IMR-90 (cell line): ENCODE results near the gene TMC1. TPM values are rescaled to one million over a fixed set of nuclear protein-coding genes. Genes with fewer than 3 reads are reported as not detected.

Experiments used
- ATAC-seq: fragments of 200-7000 bp; cut with Tn5 transposase; 2 replicates; pipeline ENCODE4 v1.9.1; 2020; ENCODE audit warnings: low read depth, mild to moderate bottlenecking, moderate library complexity
- BruUV-seq: library from RNA; stranded (reverse); fragments of 400-500 nt; replicated peaks from 2 replicates; lab custom pipeline; 2021; lab: Mats Ljungman, UMichigan
- CTCF ChIA-PET: fragments of 300-600 bp; formaldehyde crosslinking; extraction: SDS; loops from one replicate; lab custom pipeline; 2021; ENCODE audit warnings: antibody characterized with exemption; lab: Yijun Ruan, JAX
- POLR2A ChIA-PET: fragments of 300-600 bp; sonication (Branson Sonifier 250); formaldehyde crosslinking; loops from one replicate; lab custom pipeline; 2022; ENCODE audit warnings: antibody characterized with exemption; ENCODE audit not compliant: unreplicated experiment; lab: Charles Lee
- DNase-seq: peaks from one replicate; pipeline ENCODE4 v3.0.0; 2013
- H2AFZ ChIP-seq: replicated peaks from 2 replicates; pipeline ENCODE3; 2013; ENCODE audit warnings: low read length, mild to moderate bottlenecking; ENCODE audit not compliant: poor library complexity
- H2AK5ac ChIP-seq: 2 replicates; pipeline ENCODE4 v1.6.1; 2013; ENCODE audit warnings: low read depth, low read length, inconsistent platforms
- H2AK9ac ChIP-seq: replicated peaks from 2 replicates; pipeline ENCODE3; 2013; ENCODE audit warnings: mild to moderate bottlenecking, low read depth, low read length, moderate library complexity; ENCODE audit not compliant: poor library complexity
- H2BK120ac ChIP-seq: 2 replicates; pipeline ENCODE4 v1.6.1; 2013; ENCODE audit warnings: low read depth, low read length, inconsistent platforms
- H2BK15ac ChIP-seq: 3 replicates; pipeline ENCODE4 v1.6.1; 2013; ENCODE audit warnings: low read depth, low read length, inconsistent platforms
- H2BK20ac ChIP-seq: 2 replicates; pipeline ENCODE4 v1.6.1; 2013; ENCODE audit warnings: low read depth, mild to moderate bottlenecking, inconsistent platforms, low read length, moderate library complexity
- H2BK5ac ChIP-seq: 2 replicates; pipeline ENCODE4 v1.6.1; 2013; ENCODE audit warnings: mild to moderate bottlenecking, low read depth, low read length, inconsistent platforms; ENCODE audit not compliant: poor library complexity, severe bottlenecking
- H3K14ac ChIP-seq: replicated peaks from 2 replicates; pipeline ENCODE4 v1.6.1; 2013; ENCODE audit warnings: low read depth, low read length, inconsistent platforms
- H3K18ac ChIP-seq: 2 replicates; pipeline ENCODE4 v1.6.1; 2013; ENCODE audit warnings: low read depth, low read length, control low read depth
- H3K23ac ChIP-seq: 2 replicates; pipeline ENCODE4 v1.6.1; 2013; ENCODE audit warnings: low read depth, low read length, inconsistent platforms
- H3K27ac ChIP-seq: 2 replicates; pipeline ENCODE4 v1.5.1; 2013; ENCODE audit warnings: mild to moderate bottlenecking, control low read depth, low read length; ENCODE audit not compliant: insufficient read depth
- H3K27me3 ChIP-seq: 2 replicates; pipeline ENCODE4 v1.6.1; 2013; ENCODE audit warnings: low read length; ENCODE audit not compliant: control insufficient read depth, insufficient read depth
- H3K36me3 ChIP-seq: 2 replicates; pipeline ENCODE4 v1.6.1; 2013; ENCODE audit warnings: low read length, mixed read lengths; ENCODE audit not compliant: control insufficient read depth, insufficient read depth
- H3K4ac ChIP-seq: 2 replicates; pipeline ENCODE4 v1.6.1; 2013; ENCODE audit warnings: low read depth, low read length, inconsistent platforms
- H3K4me1 ChIP-seq: 2 replicates; pipeline ENCODE4 v1.6.1; 2013; ENCODE audit warnings: low read length, mixed read lengths; ENCODE audit not compliant: control insufficient read depth, insufficient read depth
- H3K4me2 ChIP-seq: 2 replicates; pipeline ENCODE4 v1.6.1; 2013; ENCODE audit warnings: low read depth, mild to moderate bottlenecking, control low read depth, low read length, moderate library complexity
- H3K4me3 ChIP-seq: 2 replicates; pipeline ENCODE4 v1.5.1; 2013; ENCODE audit warnings: low read depth, mild to moderate bottlenecking, control low read depth, low read length, moderate library complexity; ENCODE audit not compliant: insufficient read depth
- H3K56ac ChIP-seq: 2 replicates; pipeline ENCODE4 v1.6.1; 2013; ENCODE audit warnings: low read length, inconsistent platforms; ENCODE audit not compliant: insufficient read depth; ENCODE audit errors: extremely low read depth
- H3K79me1 ChIP-seq, 2 experiments: 2 replicates each; pipeline ENCODE4 v1.6.1; 2013; ENCODE audit warnings: low read length in 2 of 2, inconsistent platforms in 1 of 2, low read depth in 1 of 2
- H3K9ac ChIP-seq: 2 replicates; pipeline ENCODE4 v1.6.1; 2013; ENCODE audit warnings: low read depth, low read length, control low read depth
- H3K9me1 ChIP-seq: 2 replicates; pipeline ENCODE4 v1.6.1; 2013; ENCODE audit warnings: low read length, inconsistent platforms; ENCODE audit not compliant: insufficient read depth
- H3K9me3 ChIP-seq: 2 replicates; pipeline ENCODE4 v1.6.1; 2013; ENCODE audit warnings: low read length; ENCODE audit not compliant: control insufficient read depth, insufficient read depth
- H4K20me1 ChIP-seq: 2 replicates; pipeline ENCODE4 v1.6.1; 2013; ENCODE audit warnings: low read length, inconsistent platforms; ENCODE audit not compliant: insufficient read depth
- H4K5ac ChIP-seq: 2 replicates; pipeline ENCODE4 v1.6.1; 2013; ENCODE audit warnings: mild to moderate bottlenecking, low read depth, low read length, control low read depth
- H4K8ac ChIP-seq, 2 experiments: 2 replicates each; pipeline ENCODE4 v1.6.1; 2013; ENCODE audit warnings: low read depth in 2 of 2, low read length in 2 of 2, control low read depth in 1 of 2, inconsistent platforms in 1 of 2
- H4K91ac ChIP-seq: 2 replicates; pipeline ENCODE4 v1.6.1; 2013; ENCODE audit warnings: low read depth, low read length, inconsistent platforms; ENCODE audit not compliant: insufficient read depth
- MXI1 ChIP-seq: IDR thresholded peaks from 2 replicates; pipeline ENCODE4 v1.6.1; 2012; ENCODE audit warnings: low read depth, mild to moderate bottlenecking, low read length, moderate library complexity, borderline replicate concordance
- WGBS, 2 experiments: methylation state at CpG; one replicate each; pipeline versions ENCODE4 v1.1.5 to v1.1.7; 2013; ENCODE audit warnings: missing lambda C conversion rate in 2 of 2; ENCODE audit not compliant: insufficient read length in 1 of 2; ENCODE audit errors: extremely low coverage in 2 of 2; 5-methylcytosine and 5-hydroxymethylcytosine counted together
- dilution Hi-C: fragments of 300-500 bp; cut with HindIII; formaldehyde crosslinking; loops from one replicate; pipeline ENCODE4 v1.14.3; 2018; ENCODE audit warnings: low sequenced_read_pairs; ENCODE audit not compliant: unreplicated experiment
- in situ Hi-C: fragments of 300-500 bp; cut with MboI; formaldehyde crosslinking; loops from 3 replicates; pipeline ENCODE4 v1.14.3; 2019; ENCODE audit warnings: low sequenced_read_pairs, inconsistent platforms, mixed read lengths
- intact Hi-C: fragments of 100-400 bp; cut with micrococcal nuclease; formaldehyde crosslinking; loops from 2 replicates; pipeline ENCODE4 v1.10.0; 2022
- polyA plus RNA-seq, 3 experiments: library from polyadenylated mRNA; depleted of rRNA; stranded (reverse); fragments of >200 nt; gene quantifications; 2 replicates each; pipeline ENCODE4 v1.2.3, GENCODE V29; 2012; ENCODE audit warnings: low replicate concordance in 1 of 3
- total RNA-seq: library from RNA; depleted of rRNA; stranded (reverse); fragments of >200 nt; gene quantifications from 2 replicates; pipeline ENCODE4 v1.2.3, GENCODE V29; 2012

TMC1 gene
- total and polyA plus RNA-seq, 2 of the 4 experiments (the other 2 are of a cell fraction), result not detected

DNA sequence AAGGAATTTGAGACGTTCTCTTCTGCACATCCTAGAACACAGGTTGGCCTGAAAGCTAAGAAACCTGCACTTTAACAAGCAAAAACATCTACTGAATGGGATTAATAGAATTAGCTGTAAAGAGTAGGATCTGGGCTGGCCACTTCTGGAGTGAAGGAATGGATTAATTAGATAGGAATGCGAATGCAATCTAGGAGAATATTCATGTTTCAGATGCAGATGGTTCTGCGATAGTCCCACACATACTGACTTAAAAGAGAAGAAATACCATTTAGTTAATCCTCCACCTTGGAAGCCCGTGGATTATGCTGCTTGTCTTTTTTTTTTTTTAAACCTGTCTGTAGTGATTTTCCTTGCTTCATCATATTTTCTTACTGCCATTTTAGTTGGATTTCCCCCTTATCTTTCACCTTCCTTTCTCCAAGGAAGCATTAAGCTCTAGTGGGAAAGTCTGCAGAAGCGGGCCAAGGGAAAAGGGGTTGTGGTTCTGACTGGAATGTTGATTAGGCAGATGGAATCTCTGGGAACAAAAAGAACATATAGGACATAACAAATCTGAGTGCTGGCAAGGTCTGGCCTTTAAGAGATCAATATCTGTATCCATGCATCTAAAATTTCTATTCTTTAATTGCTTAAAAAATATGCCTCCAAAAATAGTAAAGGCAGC lies 279.1 kb downstream of the TMC1 start:
- intact Hi-C loops (no loop called here), dilution Hi-C loops (no loop called here), in situ Hi-C loops (no loop called here)
- no peaks in the 10 kb centered on the region for H3K9me1 ChIP-seq
- no peak overlapping the region for H2BK120ac ChIP-seq
- no peaks in the 10 kb centered on the region for H3K79me1 ChIP-seq
- no peak overlapping the region for H3K9ac ChIP-seq
- no peak overlapping the region for H2AFZ ChIP-seq
- no peak overlapping the region for H4K8ac ChIP-seq
- H3K27ac ChIP-seq, result no peak overlapping the region
- H3K18ac ChIP-seq, result no peak overlapping the region
- H4K91ac ChIP-seq, result no peak overlapping the region
- no peaks in the 10 kb centered on the region for H3K9me3 ChIP-seq
- H3K4ac ChIP-seq, result no peak overlapping the region
- H2AK9ac ChIP-seq, result no peak overlapping the region
- H3K56ac ChIP-seq, result no peak overlapping the region
- ChIA-PET CTCF (no interaction called here), POLR2A (no interaction called here)
- H2BK15ac ChIP-seq, result no peak overlapping the region
- no peak overlapping the region for H3K4me3 ChIP-seq
- no TSS peak for BruUV-seq
- H3K14ac ChIP-seq, result no peak overlapping the region
- H3K36me3 ChIP-seq, result no peaks in the 10 kb centered on the region
- no peak overlapping the region for H3K23ac ChIP-seq
- no peak for ATAC-seq
- no CpG with 5 or more reads among the region's 5 CpGs for WGBS, 2 experiments
- TF ChIP-seq MXI1, result no peak
- no peak overlapping the region for H2BK5ac ChIP-seq
- no peak overlapping the region for H3K4me2 ChIP-seq
- DNase-seq, result no peak
- no peaks in the 10 kb centered on the region for H3K27me3 ChIP-seq
- no peak overlapping the region for H2AK5ac ChIP-seq
- no peaks in the 10 kb centered on the region for H3K4me1 ChIP-seq
- no peak overlapping the region for H4K5ac ChIP-seq
- no peak overlapping the region for H2BK20ac ChIP-seq
- no peaks in the 10 kb centered on the region for H4K20me1 ChIP-seq
